HCT116 (cell line): ENCODE results near the gene CYTIP. TPM values are rescaled to one million over a fixed set of nuclear protein-coding genes. Genes with fewer than 3 reads are reported as not detected.

Experiments used
- ATAC-seq: fragments of 200-7000 bp; cut with Tn5 transposase; 2 replicates; pipeline ENCODE4 v1.9.1; 2020; ENCODE audit warnings: mild to moderate bottlenecking, moderate library complexity
- BruUV-seq: library from RNA; stranded (reverse); fragments of 400-500 nt; replicated peaks from 2 replicates; lab custom pipeline; 2021; lab: Mats Ljungman, UMichigan
- CTCF ChIA-PET: fragments of 300-600 bp; sonication (Branson Sonifier 250); formaldehyde crosslinking; loops from one replicate; lab custom pipeline; 2021; ENCODE audit warnings: antibody characterized with exemption; lab: Charles Lee
- POLR2A ChIA-PET: fragments of 300-600, 350-600 bp; sonication (Branson Sonifier 250); formaldehyde crosslinking; loops from one replicate; lab custom pipeline; 2021; ENCODE audit warnings: antibody characterized with exemption; lab: Charles Lee
- RAD21 ChIA-PET, 2 experiments: fragments of 300-600 bp; sonication (Branson Sonifier 250); formaldehyde crosslinking; loops; one replicate each; lab custom pipeline; 2023; ENCODE audit warnings: low total read pairs in 2 of 2; ENCODE audit not compliant: uncharacterized antibody in 2 of 2, unreplicated experiment in 2 of 2, low non-redundant PET in 1 of 2; lab: Charles Lee
- DNase-seq: peaks from one replicate; pipeline ENCODE4 v3.0.0-alpha.2; 2010; ENCODE audit warnings: low read depth, low spot score
- H2AFZ ChIP-seq: fragments of 200-600 bp; shearing (Covaris generic), sonication (generic); 2 replicates; pipeline ENCODE4 v1.6.1; 2017; ENCODE audit warnings: low read depth, mixed run types, mixed read lengths, antibody characterized with exemption, low read length; ENCODE audit not compliant: poor library complexity, severe bottlenecking
- H3K27ac ChIP-seq: 2 replicates; pipeline ENCODE4 v1.5.1; 2012; ENCODE audit warnings: low read depth, low read length
- H3K27me3 ChIP-seq: fragments of 200-600 bp; sonication (generic); 2 replicates; pipeline ENCODE4 v1.6.1; 2016; ENCODE audit warnings: mixed run types, low read length, mixed read lengths; ENCODE audit not compliant: insufficient read depth
- H3K36me3 ChIP-seq, 2 experiments: fragments of 200-500 bp in 1 of 2; fragments of 200-600 bp in 1 of 2; sonication (Bioruptor generic) in 1 of 2; sonication (generic) in 1 of 2; 2 replicates each; pipeline versions ENCODE4 v1.5.1 to v1.6.1; 2014 to 2016; ENCODE audit warnings: low read length in 2 of 2, inconsistent platforms in 1 of 2, mixed read lengths in 1 of 2, mixed run types in 1 of 2; ENCODE audit not compliant: insufficient read depth in 2 of 2, control insufficient read depth in 1 of 2
- H3K4me1 ChIP-seq, 2 experiments: fragments of 200-600 bp in 1 of 2; sonication (generic) in 1 of 2; 2 replicates each; pipeline versions ENCODE4 v1.5.1 to v1.6.1; 2012 to 2017; ENCODE audit warnings: low read length in 2 of 2, inconsistent platforms in 1 of 2, mild to moderate bottlenecking in 1 of 2, mixed read lengths in 1 of 2, mixed run types in 1 of 2, moderate library complexity in 1 of 2; ENCODE audit not compliant: insufficient read depth in 2 of 2, control insufficient read depth in 1 of 2
- H3K4me2 ChIP-seq: fragments of 200-600 bp; sonication (generic); 2 replicates; pipeline ENCODE4 v1.6.1; 2017; ENCODE audit warnings: mixed run types, low read length, mixed read lengths
- H3K4me3 ChIP-seq, 2 experiments: fragments of 200-600 bp in 1 of 2; sonication (generic) in 1 of 2; replicated peaks in 1 of 2; 2 replicates each; pipeline ENCODE4 v1.5.1; 2011 to 2016; ENCODE audit warnings: low read length in 2 of 2, control low read depth in 1 of 2, low read depth in 1 of 2, mild to moderate bottlenecking in 1 of 2, mixed read lengths in 1 of 2, mixed run types in 1 of 2
- H3K79me2 ChIP-seq: fragments of 200-600 bp; sonication (generic); 2 replicates; pipeline ENCODE4 v1.6.1; 2017; ENCODE audit warnings: mild to moderate bottlenecking, mixed run types, low read length, moderate library complexity, mixed read lengths; ENCODE audit not compliant: insufficient read depth
- H3K9ac ChIP-seq: fragments of 200-600 bp; sonication (generic); 2 replicates; pipeline ENCODE4 v1.6.1; 2016; ENCODE audit warnings: low read length, mixed read lengths
- H3K9me2 ChIP-seq: fragments of 200-600 bp; sonication (generic), shearing (Covaris generic); 2 replicates; pipeline ENCODE4 v1.6.1; 2017; ENCODE audit warnings: mixed run types, mild to moderate bottlenecking, moderate library complexity; ENCODE audit not compliant: insufficient read depth
- H3K9me3 ChIP-seq, 2 experiments: fragments of 200-500 bp in 1 of 2; fragments of 200-600 bp in 1 of 2; sonication (Bioruptor generic) in 1 of 2; sonication (generic) in 1 of 2; 2 replicates each; pipeline ENCODE4 v1.6.1; 2014 to 2017; ENCODE audit warnings: low read length in 2 of 2, mixed read lengths in 2 of 2, inconsistent platforms in 1 of 2, low read depth in 1 of 2, mild to moderate bottlenecking in 1 of 2, mixed run types in 1 of 2, moderate library complexity in 1 of 2; ENCODE audit not compliant: control insufficient read depth in 1 of 2, insufficient read depth in 1 of 2
- H4K20me1 ChIP-seq: fragments of 200-600 bp; sonication (generic), shearing (Covaris generic); 2 replicates; pipeline ENCODE4 v1.6.1; 2017; ENCODE audit warnings: mixed run types, mild to moderate bottlenecking, moderate library complexity; ENCODE audit not compliant: insufficient read depth
- ATF3 ChIP-seq: IDR thresholded peaks from 2 replicates; pipeline ENCODE4 v1.6.1; 2012
- EGR1 ChIP-seq: IDR thresholded peaks from 2 replicates; pipeline ENCODE4 v1.6.1; 2012; ENCODE audit warnings: low read depth
- ELF1 ChIP-seq: IDR thresholded peaks from 2 replicates; pipeline ENCODE4 v1.6.1; 2012; ENCODE audit warnings: low read depth, borderline replicate concordance
- EZH2phosphoT487 ChIP-seq: fragments of 200-600 bp; IDR thresholded peaks from 2 replicates; pipeline ENCODE4 v1.6.1; 2018; ENCODE audit warnings: antibody characterized with exemption, borderline replicate concordance
- FOSL1 ChIP-seq: IDR thresholded peaks from 2 replicates; pipeline ENCODE4 v1.6.1; 2012; ENCODE audit warnings: low read depth
- JUND ChIP-seq: IDR thresholded peaks from 2 replicates; pipeline ENCODE4 v1.6.1; 2012
- RAD21 ChIP-seq: IDR thresholded peaks from 2 replicates; pipeline ENCODE4 v1.6.1; 2012; ENCODE audit warnings: low read depth, mild to moderate bottlenecking
- REST ChIP-seq: IDR thresholded peaks from 2 replicates; pipeline ENCODE4 v1.6.1; 2012; ENCODE audit warnings: low read depth
- SIN3A ChIP-seq: IDR thresholded peaks from 2 replicates; pipeline ENCODE4 v1.6.1; 2012; ENCODE audit warnings: low read depth
- SRF ChIP-seq: IDR thresholded peaks from 2 replicates; pipeline ENCODE4 v1.6.1; 2012; ENCODE audit warnings: low read depth
- TCF7L2 ChIP-seq: IDR thresholded peaks from 2 replicates; pipeline ENCODE4 v1.7.0; 2011; ENCODE audit warnings: borderline replicate concordance, inconsistent platforms; ENCODE audit not compliant: insufficient read depth, insufficient read length; ENCODE audit errors: extremely low read depth
- intact Hi-C: fragments of 100-400 bp; cut with micrococcal nuclease; formaldehyde crosslinking; loops from 2 replicates; pipeline ENCODE4 v1.10.0; 2022
- total RNA-seq: library from RNA; stranded (reverse); gene quantifications from one replicate; pipeline ENCODE4 v1.2.1, GENCODE V29; 2021; ENCODE audit not compliant: unreplicated experiment

Gene CYTIP
- total RNA-seq, 1 experiment from 2014 or later, result 0.64 TPM

DNA sequence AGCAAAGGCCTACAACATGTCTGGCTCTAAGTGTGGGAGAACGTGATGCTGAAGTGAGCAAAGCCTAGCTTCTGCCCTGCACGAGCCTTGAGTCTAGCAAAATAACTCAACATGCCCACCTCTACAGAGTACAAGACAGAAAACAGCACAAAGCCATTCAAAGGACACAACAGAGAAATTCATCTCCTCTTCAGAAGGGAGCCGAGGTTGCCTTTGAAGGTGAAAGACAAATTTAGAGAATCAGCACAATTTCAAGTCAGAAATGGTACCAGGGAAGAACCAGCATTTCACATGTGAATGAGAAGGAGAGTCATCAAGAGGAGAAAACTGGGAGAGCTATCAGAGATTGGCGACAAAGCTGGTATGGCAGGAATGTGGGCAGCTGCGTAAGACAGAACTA, 21.7 kb upstream of the CYTIP start:
- Histone ChIP-seq H3K4me3 (no peak overlapping the region), H3K27me3 (no peaks in the 10 kb centered on the region), H3K79me2 (no peaks in the 10 kb centered on the region), H3K9me2 (no peaks in the 10 kb centered on the region), H3K27ac (no peak overlapping the region), H3K9me3 (no peaks in the 10 kb centered on the region), H3K4me2 (no peak overlapping the region), H3K9ac (no peak overlapping the region), H3K4me1 (no peaks in the 10 kb centered on the region), H3K36me3 (no peaks in the 10 kb centered on the region), H4K20me1 (no peaks in the 10 kb centered on the region), H2AFZ (no peak overlapping the region)
- ATAC-seq, result no peak
- ChIA-PET RAD21 (no interaction called here), POLR2A (no interaction called here), CTCF (interaction anchor here (1.4 kb wide), 1 partner anchor 163 kb away, joined by 3 read pairs; no protein-coding TSS in a partner anchor)
- TF ChIP-seq TCF7L2, result no peak
- no TSS peak for BruUV-seq
- intact Hi-C loops, result no loop called here
- no peak for DNase-seq

DNA sequence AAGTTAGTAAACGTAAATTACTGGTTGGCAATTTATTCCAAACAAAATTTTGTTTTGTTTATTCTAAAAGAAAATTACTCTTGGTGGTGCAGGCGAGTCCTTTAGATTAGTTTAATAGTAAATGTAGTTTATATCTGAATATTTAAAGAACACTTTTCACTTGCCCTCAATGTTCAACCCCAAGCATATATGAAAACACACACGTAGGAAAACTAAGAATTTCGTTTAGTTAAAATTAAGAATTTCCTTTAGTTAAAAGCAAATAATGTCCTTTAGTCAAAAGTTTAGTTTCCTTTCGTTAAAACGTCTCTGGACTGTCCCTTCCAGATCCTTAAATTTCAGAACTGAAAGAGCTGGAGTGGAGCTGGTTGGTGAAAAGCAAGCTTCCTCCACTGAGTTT, 19.1 kb upstream of the CYTIP start:
- ChIA-PET POLR2A (no interaction called here), CTCF (interaction anchor here (1.1 kb wide), 1 partner anchor 160 kb away, joined by 3 read pairs; no protein-coding TSS in a partner anchor), RAD21 (no interaction called here)
- H3K4me1 ChIP-seq, result no peaks in the 10 kb centered on the region
- ATAC-seq (no peak), DNase-seq (no peak)
- H3K27ac ChIP-seq, result no peak overlapping the region
- H3K9me3 ChIP-seq, result no peaks in the 10 kb centered on the region
- no peak overlapping the region for H3K4me3 ChIP-seq
- BruUV-seq, result no TSS peak
- intact Hi-C loops, result no loop called here
- H3K79me2 ChIP-seq, result no peaks in the 10 kb centered on the region
- H3K9ac ChIP-seq, result no peak overlapping the region
- H2AFZ ChIP-seq, result no peak overlapping the region
- TF ChIP-seq REST, result no peak
- TF ChIP-seq RAD21, result no peak
- TF ChIP-seq SIN3A, result no peak
- TF ChIP-seq ELF1, result no peak
- no peak for TF ChIP-seq ATF3
- no peak for TF ChIP-seq EGR1
- no peak for TF ChIP-seq FOSL1
- no peak for TF ChIP-seq EZH2phosphoT487
- TF ChIP-seq SRF, result no peak
- no peak for TF ChIP-seq JUND
- no peaks in the 10 kb centered on the region for H4K20me1 ChIP-seq
- H3K4me2 ChIP-seq, result no peak overlapping the region
- H3K27me3 ChIP-seq, result no peaks in the 10 kb centered on the region
- no peaks in the 10 kb centered on the region for H3K9me2 ChIP-seq
- no peaks in the 10 kb centered on the region for H3K36me3 ChIP-seq
